GM12865 (cell line): ENCODE results near the gene GJA9.

Experiments used
- DNase-seq: peaks from one replicate; pipeline ENCODE4 v3.0.0; 2010; ENCODE audit warnings: low read depth
- H3K4me3 ChIP-seq: 2 replicates; pipeline ENCODE4 v1.5.1; 2011; ENCODE audit warnings: mild to moderate bottlenecking, low read depth, low read length, control low read depth
- TF ChIP-seq, protein P1 (sequence below): IDR thresholded peaks from 2 replicates; pipeline ENCODE4 v1.5.1; 2011; ENCODE audit warnings: low read length, control low read depth, low read depth, inconsistent platforms; ENCODE audit not compliant: insufficient read depth; ENCODE audit errors: missing control alignments

The GJA9 gene

DNA sequence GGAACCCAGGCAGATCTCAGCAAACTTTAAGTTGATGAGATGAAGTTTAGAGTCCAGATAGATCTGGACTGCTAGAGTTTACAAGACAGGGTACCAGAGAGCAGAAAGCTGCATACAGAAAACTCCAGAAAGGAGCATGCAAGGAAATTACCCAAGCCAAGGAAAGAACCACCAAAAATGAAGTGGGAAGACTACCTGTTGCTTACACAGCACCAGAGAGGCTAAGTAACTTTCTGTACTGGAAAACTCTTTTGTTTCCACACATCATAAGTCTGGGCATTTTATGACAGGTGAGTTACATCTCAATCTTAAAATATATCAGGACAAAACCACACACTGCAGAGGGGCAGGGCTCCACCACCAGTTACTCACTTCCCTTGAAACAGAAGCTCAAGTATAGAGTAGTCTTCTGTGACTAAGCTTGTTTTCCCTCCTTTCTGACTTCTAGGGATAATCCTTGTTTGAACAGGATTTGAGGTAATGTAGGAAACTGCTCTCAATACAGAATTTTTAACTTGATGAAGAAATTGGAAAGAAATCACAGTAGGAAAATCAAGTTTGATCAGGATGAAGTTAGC, 17.4 kb upstream of the GJA9 start:
- H3K4me3 ChIP-seq = no peak overlapping the region
- no peak for DNase-seq
- TF ChIP-seq, protein P1, sequence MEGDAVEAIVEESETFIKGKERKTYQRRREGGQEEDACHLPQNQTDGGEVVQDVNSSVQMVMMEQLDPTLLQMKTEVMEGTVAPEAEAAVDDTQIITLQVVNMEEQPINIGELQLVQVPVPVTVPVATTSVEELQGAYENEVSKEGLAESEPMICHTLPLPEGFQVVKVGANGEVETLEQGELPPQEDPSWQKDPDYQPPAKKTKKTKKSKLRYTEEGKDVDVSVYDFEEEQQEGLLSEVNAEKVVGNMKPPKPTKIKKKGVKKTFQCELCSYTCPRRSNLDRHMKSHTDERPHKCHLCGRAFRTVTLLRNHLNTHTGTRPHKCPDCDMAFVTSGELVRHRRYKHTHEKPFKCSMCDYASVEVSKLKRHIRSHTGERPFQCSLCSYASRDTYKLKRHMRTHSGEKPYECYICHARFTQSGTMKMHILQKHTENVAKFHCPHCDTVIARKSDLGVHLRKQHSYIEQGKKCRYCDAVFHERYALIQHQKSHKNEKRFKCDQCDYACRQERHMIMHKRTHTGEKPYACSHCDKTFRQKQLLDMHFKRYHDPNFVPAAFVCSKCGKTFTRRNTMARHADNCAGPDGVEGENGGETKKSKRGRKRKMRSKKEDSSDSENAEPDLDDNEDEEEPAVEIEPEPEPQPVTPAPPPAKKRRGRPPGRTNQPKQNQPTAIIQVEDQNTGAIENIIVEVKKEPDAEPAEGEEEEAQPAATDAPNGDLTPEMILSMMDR = no peak

DNA sequence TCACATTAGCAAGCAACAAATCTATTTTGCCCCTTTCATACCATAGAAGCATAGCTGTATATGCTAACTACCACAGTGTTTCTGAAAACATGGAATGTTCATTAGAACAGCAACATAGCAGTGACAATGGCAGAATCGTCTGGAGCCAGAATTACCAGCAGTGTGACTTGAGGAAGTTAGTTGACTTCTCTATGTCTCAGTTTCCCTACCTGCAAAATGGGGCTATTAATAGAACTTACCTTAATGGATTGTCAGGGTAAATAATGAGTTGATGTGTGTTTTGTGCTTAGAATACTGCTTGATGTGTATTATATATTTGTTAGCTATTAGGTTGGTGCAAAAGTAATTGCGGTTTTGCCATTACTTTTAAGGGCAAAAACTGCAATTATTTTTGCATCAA, 14.8 kb upstream of the GJA9 start:
- TF ChIP-seq, protein P1 = no peak
- DNase-seq = no peak
- H3K4me3 ChIP-seq = no peak overlapping the region

DNA sequence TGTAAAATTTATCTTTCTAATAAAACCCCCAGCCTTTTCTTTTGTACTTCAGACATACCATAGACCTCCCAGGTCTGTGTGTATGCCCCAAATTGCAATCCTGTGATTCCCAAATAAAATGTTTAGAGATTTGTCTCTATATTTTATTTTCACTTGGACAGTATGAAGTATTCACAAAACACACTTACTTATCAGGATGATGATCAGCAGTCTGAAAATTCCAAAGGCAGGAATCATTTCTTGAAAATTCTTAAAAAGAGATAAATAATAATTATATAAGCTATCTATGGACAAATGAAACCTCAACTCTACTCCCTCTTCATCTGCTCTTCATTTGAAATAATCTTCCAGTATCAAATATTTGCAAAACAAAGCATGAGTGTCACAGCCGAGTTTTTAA, 11.6 kb upstream of the GJA9 start:
- TF ChIP-seq, protein P1 = no peak
- no peak overlapping the region for H3K4me3 ChIP-seq

DNA sequence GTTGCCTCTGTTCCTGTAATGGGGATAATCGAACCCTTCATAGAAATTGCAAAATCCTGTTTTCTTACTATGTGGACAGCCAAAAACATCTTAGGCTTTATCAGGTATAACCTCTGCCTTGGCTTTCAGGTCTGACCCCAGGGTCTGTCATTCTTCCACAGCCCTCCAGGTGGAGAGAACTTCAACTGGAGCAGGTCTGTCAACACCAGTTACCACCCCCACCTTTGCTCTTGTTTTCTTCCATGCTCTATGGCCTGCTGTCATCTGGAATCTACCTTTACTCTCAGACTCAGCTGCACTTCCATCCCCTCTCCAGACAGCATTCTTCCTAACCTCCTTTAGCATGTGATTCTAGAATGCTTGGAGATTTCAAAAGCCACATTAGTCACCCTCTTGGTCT, 10.4 kb upstream of the GJA9 start:
- no peak for DNase-seq
- no peak overlapping the region for H3K4me3 ChIP-seq
- TF ChIP-seq, protein P1 = no peak

More for the DNA sequence above, 11.6 kb upstream of the GJA9 start:
- no peak for DNase-seq

DNA sequence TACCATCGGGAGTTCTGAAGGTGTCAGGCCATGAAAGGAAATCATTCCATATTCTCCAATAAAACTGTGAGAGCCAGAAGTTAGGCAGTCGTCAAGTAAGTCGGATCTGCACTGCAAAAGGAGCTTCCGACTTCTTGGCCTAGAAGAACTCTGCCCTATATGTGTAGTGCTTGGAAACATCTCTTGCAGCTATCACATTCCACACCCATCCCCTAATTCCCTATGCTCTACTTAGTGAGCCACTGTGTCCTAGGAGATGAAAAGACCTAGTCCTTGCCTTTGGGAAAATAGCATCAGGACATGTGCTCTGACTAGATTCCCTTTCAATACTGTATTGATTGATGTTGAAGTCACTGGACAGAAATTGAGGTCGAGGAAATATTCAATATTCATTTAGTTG, 8.2 kb upstream of the GJA9 start:
- no peak for DNase-seq
- TF ChIP-seq, protein P1 = no peak
- no peak overlapping the region for H3K4me3 ChIP-seq

DNA sequence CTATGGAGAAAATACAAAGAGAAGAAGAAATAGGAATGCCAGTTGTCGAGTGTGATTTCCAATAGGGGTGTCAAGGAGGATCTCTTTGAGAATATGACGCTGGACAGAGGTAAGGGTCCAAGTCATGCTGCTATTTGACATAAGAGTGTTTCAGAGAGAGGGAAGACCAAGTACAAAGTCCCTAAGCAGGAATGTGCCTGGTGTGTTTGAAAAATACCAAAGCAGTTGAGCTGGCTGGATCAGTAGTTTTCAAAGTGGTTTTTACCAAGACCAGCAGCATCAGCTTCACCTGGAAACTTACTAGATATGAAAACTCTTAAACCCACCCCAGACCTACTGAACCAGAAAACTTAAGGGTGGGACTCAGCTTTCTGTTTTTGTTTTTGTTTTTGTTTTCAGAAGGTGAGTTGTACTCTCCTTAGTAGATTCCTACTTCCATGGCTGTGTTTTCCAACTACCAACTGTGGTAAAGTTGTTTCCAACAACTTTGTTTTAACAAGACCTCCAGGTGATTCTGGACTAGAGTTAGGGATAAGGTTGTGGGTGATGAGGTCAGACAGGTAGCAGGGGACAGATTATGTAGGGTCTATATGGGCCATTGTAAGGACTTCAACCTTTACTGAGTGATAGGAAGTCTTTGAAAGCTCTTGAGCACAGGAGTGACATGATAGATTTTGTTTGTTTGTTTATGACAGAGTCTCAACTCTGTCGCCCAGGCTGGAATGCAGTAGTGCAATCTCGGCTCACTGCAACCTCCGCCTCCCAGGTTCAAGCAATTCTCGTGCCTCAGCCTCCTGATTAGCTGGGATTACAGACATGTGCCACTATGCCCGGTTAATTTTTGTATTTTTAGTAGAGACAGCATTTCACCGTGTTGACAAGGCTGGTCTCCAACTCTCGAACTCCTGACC, 7.3 kb upstream of the GJA9 start:
- no peak overlapping the region for H3K4me3 ChIP-seq
- TF ChIP-seq, protein P1 = no peak
- DNase-seq = no peak
